Measurements from ENCODE around the gene TUT7.

TUT7 gene, protein sequence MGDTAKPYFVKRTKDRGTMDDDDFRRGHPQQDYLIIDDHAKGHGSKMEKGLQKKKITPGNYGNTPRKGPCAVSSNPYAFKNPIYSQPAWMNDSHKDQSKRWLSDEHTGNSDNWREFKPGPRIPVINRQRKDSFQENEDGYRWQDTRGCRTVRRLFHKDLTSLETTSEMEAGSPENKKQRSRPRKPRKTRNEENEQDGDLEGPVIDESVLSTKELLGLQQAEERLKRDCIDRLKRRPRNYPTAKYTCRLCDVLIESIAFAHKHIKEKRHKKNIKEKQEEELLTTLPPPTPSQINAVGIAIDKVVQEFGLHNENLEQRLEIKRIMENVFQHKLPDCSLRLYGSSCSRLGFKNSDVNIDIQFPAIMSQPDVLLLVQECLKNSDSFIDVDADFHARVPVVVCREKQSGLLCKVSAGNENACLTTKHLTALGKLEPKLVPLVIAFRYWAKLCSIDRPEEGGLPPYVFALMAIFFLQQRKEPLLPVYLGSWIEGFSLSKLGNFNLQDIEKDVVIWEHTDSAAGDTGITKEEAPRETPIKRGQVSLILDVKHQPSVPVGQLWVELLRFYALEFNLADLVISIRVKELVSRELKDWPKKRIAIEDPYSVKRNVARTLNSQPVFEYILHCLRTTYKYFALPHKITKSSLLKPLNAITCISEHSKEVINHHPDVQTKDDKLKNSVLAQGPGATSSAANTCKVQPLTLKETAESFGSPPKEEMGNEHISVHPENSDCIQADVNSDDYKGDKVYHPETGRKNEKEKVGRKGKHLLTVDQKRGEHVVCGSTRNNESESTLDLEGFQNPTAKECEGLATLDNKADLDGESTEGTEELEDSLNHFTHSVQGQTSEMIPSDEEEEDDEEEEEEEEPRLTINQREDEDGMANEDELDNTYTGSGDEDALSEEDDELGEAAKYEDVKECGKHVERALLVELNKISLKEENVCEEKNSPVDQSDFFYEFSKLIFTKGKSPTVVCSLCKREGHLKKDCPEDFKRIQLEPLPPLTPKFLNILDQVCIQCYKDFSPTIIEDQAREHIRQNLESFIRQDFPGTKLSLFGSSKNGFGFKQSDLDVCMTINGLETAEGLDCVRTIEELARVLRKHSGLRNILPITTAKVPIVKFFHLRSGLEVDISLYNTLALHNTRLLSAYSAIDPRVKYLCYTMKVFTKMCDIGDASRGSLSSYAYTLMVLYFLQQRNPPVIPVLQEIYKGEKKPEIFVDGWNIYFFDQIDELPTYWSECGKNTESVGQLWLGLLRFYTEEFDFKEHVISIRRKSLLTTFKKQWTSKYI (N-terminal part only)

GRCh38 chr9:86354011-86354817 is at the start of gene TUT7:
Gene TUT7 (minus strand): TSS chr9:86354410. CDS start chr9:86353199, 1,211 bp downstream.
- no peak for TF ChIP-seq CTCF (IDR thresholded peaks at IDR 0.05; ENCODE audit: borderline replicate concordance, extremely low read depth, low read length, poor library complexity, severe bottlenecking)
- no peak for TF ChIP-seq EZH2 (IDR thresholded peaks at IDR 0.05; ENCODE audit: borderline replicate concordance, low read depth, low read length, severe bottlenecking)
- Histone ChIP-seq H4K20me1 (ENCODE audit: insufficient read depth, low read length) (no peaks in the 10 kb centered on the region; the same call in 1 of the 2 replicates), H3K79me2 (ENCODE audit: insufficient read depth, low read length) (peaks cover 48% of the 10 kb centered on the region), H3K4me3 (ENCODE audit: low read depth in 1 of 2, low read length in 2 of 2) (peak within 1 kb of the TSS; percentile 88 to 94), H3K36me3 (ENCODE audit: insufficient read depth, low read length) (peaks cover 7% of the 10 kb centered on the region; the same call in 1 of the 2 replicates), H3K9me3 (ENCODE audit: insufficient read depth, low read length, severe bottlenecking) (no peaks in the 10 kb centered on the region), H3K27me3 (ENCODE audit: insufficient read depth, low read length, poor library complexity) (peaks cover 7% of the 10 kb centered on the region), H2AFZ (ENCODE audit: low read depth, low read length) (peak within 1 kb of the TSS; percentile 95), H3K4me2 (ENCODE audit: insufficient read depth, low read length) (peak within 1 kb of the TSS; percentile 88), H3K27ac (ENCODE audit: low read length) (peak within 1 kb of the TSS; percentile 92), H3K4me1 (ENCODE audit: insufficient read depth, low read length) (peaks cover 47% of the 10 kb centered on the region), H3K9ac (ENCODE audit: low read depth, low read length) (peak within 1 kb of the TSS; percentile 96)
- peak; percentile 92 for ATAC-seq (ENCODE audit: insufficient read depth, low read depth)
- peak; percentile 93 for DNase-seq

DNA sequence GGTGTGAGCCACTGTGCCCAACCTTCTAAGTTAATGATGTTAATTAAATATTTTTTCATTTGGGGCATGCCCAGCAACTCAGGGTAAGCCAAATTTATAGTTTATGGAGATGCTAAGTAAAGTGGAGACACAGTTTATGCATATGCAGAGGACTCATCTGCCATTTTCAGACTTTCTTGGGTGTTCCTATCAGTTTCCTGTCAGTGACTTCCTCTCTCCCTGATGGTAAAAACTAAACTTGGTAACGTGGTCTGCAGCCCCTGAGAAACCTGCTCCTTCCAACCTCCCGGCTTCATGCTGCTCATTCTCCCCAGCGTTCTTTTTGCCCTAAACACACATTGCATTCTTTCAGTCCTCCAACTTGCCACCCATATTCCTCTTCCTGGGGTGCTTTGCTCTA is 48.4 kb upstream of the TUT7 start:
- H3K4me2 ChIP-seq (ENCODE audit: insufficient read depth, low read length), result no peak overlapping the region
- DNase-seq, result no peak
- H3K4me3 ChIP-seq (ENCODE audit: low read depth in 1 of 2, low read length in 2 of 2), result no peak overlapping the region

More for the DNA sequence above, 48.4 kb upstream of the TUT7 start:
- H2AFZ ChIP-seq (ENCODE audit: low read depth, low read length), result no peak overlapping the region
- TF ChIP-seq CTCF (IDR thresholded peaks at IDR 0.05; ENCODE audit: borderline replicate concordance, extremely low read depth, low read length, poor library complexity, severe bottlenecking) (no peak), EZH2 (IDR thresholded peaks at IDR 0.05; ENCODE audit: borderline replicate concordance, low read depth, low read length, severe bottlenecking) (no peak)
- H3K4me1 ChIP-seq (ENCODE audit: insufficient read depth, low read length), result no peaks in the 10 kb centered on the region
- H3K79me2 ChIP-seq (ENCODE audit: insufficient read depth, low read length), result no peaks in the 10 kb centered on the region
- no peaks in the 10 kb centered on the region for H4K20me1 ChIP-seq (ENCODE audit: insufficient read depth, low read length)
- H3K27ac ChIP-seq (ENCODE audit: low read length), result no peak overlapping the region
- no peaks in the 10 kb centered on the region for H3K36me3 ChIP-seq (ENCODE audit: insufficient read depth, low read length)
- H3K27me3 ChIP-seq (ENCODE audit: insufficient read depth, low read length, poor library complexity), result no peaks in the 10 kb centered on the region
- H3K9me3 ChIP-seq (ENCODE audit: insufficient read depth, low read length, severe bottlenecking), result no peaks in the 10 kb centered on the region
- ATAC-seq (ENCODE audit: insufficient read depth, low read depth), result no peak
- H3K9ac ChIP-seq (ENCODE audit: low read depth, low read length), result no peak overlapping the region

All from DND-41 (cell line).